Effector memory CD8-positive, alpha-beta T cell (primary cell): ENCODE measurements around the gene MTO1.
"Not testable (repeated sequence)": the region's sequence is repeated elsewhere in the genome, so short reads cannot be mapped to it uniquely, and the experiment has no call there.

Source experiments
- ATAC-seq: fragments of 150-1000 bp; cut with Tn5 transposase; replicated peaks from 2 replicates; pipeline ENCODE4 v1.10.0; 2021; ENCODE audit warnings: mild to moderate bottlenecking, moderate library complexity
- DNase-seq, 3 experiments: peaks; one replicate each; pipeline ENCODE4 v3.0.0; 2021
- H3K27ac Mint-ChIP-seq, 2 donors: one replicate each; pipeline ENCODE4 v1.8.0; 2022; ENCODE audit warnings: mild to moderate bottlenecking in 2 of 2, mixed read lengths in 2 of 2, moderate library complexity in 2 of 2
- H3K27me3 Mint-ChIP-seq, 2 donors: one replicate each; pipeline ENCODE4 v1.8.0; 2022; ENCODE audit warnings: mixed read lengths in 2 of 2
- H3K36me3 Mint-ChIP-seq: one replicate; pipeline ENCODE4 v1.8.0; 2022; ENCODE audit warnings: mild to moderate bottlenecking, moderate library complexity, mixed read lengths; ENCODE audit not compliant: insufficient read depth
- H3K4me1 Mint-ChIP-seq, 2 donors: one replicate each; pipeline ENCODE4 v1.8.0; 2022; ENCODE audit warnings: low read depth in 2 of 2, mixed read lengths in 2 of 2
- H3K4me3 Mint-ChIP-seq, 2 donors: one replicate each; pipeline ENCODE4 v1.8.0; 2022; ENCODE audit warnings: mild to moderate bottlenecking in 2 of 2, mixed read lengths in 2 of 2, moderate library complexity in 2 of 2
- H3K9me3 Mint-ChIP-seq, 2 donors: one replicate each; pipeline ENCODE4 v1.8.0; 2022; ENCODE audit warnings: mixed read lengths in 2 of 2

The MTO1 gene

DNA sequence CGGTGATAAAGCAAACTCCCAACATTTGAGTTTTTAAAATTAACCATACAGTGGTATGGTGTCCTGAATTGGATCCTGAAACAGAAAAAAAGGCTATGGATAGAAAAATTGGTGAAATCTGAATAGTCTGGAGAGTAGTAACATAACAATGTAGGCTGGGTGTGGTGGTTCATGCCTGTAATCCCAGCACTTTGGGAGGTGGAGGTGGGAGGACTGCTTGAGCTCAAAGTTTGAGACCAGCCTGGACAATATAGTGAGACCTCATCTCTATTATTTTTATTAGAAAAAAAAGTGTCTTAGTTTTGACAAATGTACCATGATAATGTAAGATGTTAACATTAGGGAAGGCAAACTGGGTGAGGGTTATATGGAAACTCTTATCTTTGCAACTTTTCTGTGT is 48.3 kb downstream of the MTO1 start:
- peak overlapping the region in 1 of 2 donors; percentile 28 for H3K27ac Mint-ChIP-seq
- no peaks in the 10 kb centered on the region for H3K9me3 Mint-ChIP-seq
- DNase-seq (no peak), ATAC-seq (no peak)
- peaks cover 38% of the 10 kb centered on the region for H3K36me3 Mint-ChIP-seq
- H3K4me3 Mint-ChIP-seq = no peak overlapping the region
- peaks cover 3 to 7% of the 10 kb centered on the region in 2 donors for H3K4me1 Mint-ChIP-seq
- H3K27me3 Mint-ChIP-seq = no peaks in the 10 kb centered on the region

DNA sequence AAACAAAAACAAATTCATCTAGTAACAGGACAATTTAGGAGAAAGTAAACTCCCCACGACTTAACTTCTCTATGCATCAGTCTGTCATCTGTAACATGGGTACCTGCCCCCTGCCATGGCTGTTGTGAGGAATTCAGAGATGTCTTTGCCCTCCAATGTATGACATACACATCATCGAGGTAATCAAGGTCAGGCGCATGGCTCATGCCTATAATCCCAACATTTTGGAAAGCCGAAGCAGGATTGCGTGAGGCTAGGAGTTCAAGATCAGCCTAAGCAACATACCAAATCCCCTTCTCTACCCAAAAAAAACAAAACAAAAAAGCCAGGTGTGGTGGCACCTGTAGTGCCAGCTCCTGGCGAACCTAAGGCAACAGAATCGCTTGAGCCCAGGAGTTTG is 50.3 kb downstream of the MTO1 start:
- no peak for ATAC-seq
- Mint-ChIP-seq H3K36me3 (peaks cover 50% of the 10 kb centered on the region), H3K4me3 (no peak overlapping the region), H3K27me3 (no peaks in the 10 kb centered on the region), H3K9me3 (no peaks in the 10 kb centered on the region), H3K27ac (no peak overlapping the region), H3K4me1 (peaks cover 20 to 26% of the 10 kb centered on the region in 2 donors)
- no peak for DNase-seq

GRCh38 chr6:73513496-73513854 is 51.9 kb downstream of the MTO1 start:
- Mint-ChIP-seq H3K4me3 (no peak overlapping the region), H3K27ac (peak overlapping the region in 1 of 2 donors; percentile 85)

DNA sequence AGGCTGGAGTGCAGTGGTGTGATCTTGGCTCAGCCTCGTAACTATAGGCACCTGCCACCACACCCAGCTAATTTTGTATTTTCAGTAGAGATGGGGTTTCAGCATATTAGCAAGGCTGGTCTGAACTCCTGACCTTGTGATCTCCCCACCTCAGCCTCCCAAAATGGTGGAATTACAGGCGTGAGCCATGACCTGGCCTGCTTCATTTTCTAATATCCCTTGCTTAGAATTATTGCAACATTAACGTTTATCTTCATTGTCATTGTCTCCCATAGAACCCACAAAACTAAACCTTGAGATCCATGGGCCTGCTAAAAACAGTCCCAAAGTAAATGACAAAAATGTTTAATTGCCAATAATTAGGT is 53.2 kb downstream of the MTO1 start:
- peaks cover 38 to 50% of the 10 kb centered on the region in 2 donors for H3K4me1 Mint-ChIP-seq
- DNase-seq = no peak
- peak overlapping the region; percentile 85 for H3K27ac Mint-ChIP-seq
- H3K27me3 Mint-ChIP-seq = no peaks in the 10 kb centered on the region
- no peak for ATAC-seq
- H3K9me3 Mint-ChIP-seq = no peaks in the 10 kb centered on the region
- peaks cover 71% of the 10 kb centered on the region for H3K36me3 Mint-ChIP-seq
- peak overlapping the region; percentile 35 to 96 for H3K4me3 Mint-ChIP-seq

More at GRCh38 chr6:73513496-73513854, 51.9 kb downstream of the MTO1 start:
- no peaks in the 10 kb centered on the region for H3K9me3 Mint-ChIP-seq
- no peak for ATAC-seq
- H3K36me3 Mint-ChIP-seq = peaks cover 62% of the 10 kb centered on the region
- peaks cover 26 to 37% of the 10 kb centered on the region in 2 donors for H3K4me1 Mint-ChIP-seq
- DNase-seq = no peak
- no peaks in the 10 kb centered on the region for H3K27me3 Mint-ChIP-seq

- H3K27ac Mint-ChIP-seq = peak overlapping the region; percentile 85
- peaks cover 42 to 53% of the 10 kb centered on the region in 2 donors for H3K4me1 Mint-ChIP-seq
- H3K9me3 Mint-ChIP-seq = no peaks in the 10 kb centered on the region
- H3K36me3 Mint-ChIP-seq = peaks cover 76% of the 10 kb centered on the region
- no peak for DNase-seq
- peak; percentile 26 for ATAC-seq
- no peaks in the 10 kb centered on the region for H3K27me3 Mint-ChIP-seq
- peak overlapping the region; percentile 41 to 96 for H3K4me3 Mint-ChIP-seq
Measured at GRCh38 chr6:73515204-73515655, 53.7 kb downstream of the MTO1 start.

DNA sequence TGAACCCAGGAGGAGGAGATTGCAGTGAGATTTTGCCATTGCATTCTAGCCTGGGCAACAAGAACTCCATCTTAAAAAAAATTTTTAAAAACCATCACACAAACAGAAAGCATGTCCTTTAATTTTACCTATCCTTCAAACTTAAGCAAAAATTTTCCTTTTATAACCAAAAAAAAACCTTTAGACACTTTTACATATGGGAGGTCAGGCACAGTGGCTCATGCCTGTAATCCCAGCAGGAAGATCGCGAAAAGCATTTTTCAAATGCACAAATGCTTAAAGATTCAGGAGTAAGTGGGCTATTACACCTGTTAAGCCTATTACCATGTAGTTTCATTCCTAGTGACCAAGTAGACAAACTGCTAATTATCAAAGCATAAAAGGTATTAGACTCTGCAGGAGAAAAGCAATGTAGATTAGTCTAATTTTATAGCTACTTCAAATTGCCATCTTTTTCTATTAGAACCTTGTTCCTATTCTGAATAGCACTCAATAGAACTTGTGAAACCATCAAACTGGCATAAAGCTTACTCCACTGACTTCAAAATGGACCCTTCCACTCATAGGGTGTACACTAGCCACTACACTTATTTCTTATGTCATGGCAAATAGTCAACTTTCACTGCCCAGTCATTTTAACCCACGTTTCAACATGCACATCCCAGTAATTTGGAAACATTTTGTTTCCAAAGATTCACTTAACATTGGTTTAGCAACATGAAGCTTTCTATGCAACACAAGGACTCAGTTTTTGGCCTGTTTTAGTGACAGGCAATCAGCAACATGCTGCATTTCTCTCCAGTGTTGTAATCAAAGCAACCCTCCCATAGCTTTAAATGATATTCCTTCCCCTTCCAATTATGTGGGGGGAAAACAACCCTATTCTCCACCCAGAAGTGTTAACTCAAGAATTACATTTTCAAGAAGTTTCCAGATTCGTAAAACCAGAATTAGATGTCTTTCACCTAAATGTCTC is 55.3 kb downstream of the MTO1 start:
- Mint-ChIP-seq H3K9me3 (no peaks in the 10 kb centered on the region), H3K4me1 (peaks cover 46 to 62% of the 10 kb centered on the region in 2 donors), H3K27ac (peak overlapping the region; percentile 72 to 88), H3K36me3 (peaks cover 87% of the 10 kb centered on the region), H3K27me3 (no peaks in the 10 kb centered on the region), H3K4me3 (peak overlapping the region; percentile 41 to 96)
- DNase-seq (no peak), ATAC-seq (no peak)

DNA sequence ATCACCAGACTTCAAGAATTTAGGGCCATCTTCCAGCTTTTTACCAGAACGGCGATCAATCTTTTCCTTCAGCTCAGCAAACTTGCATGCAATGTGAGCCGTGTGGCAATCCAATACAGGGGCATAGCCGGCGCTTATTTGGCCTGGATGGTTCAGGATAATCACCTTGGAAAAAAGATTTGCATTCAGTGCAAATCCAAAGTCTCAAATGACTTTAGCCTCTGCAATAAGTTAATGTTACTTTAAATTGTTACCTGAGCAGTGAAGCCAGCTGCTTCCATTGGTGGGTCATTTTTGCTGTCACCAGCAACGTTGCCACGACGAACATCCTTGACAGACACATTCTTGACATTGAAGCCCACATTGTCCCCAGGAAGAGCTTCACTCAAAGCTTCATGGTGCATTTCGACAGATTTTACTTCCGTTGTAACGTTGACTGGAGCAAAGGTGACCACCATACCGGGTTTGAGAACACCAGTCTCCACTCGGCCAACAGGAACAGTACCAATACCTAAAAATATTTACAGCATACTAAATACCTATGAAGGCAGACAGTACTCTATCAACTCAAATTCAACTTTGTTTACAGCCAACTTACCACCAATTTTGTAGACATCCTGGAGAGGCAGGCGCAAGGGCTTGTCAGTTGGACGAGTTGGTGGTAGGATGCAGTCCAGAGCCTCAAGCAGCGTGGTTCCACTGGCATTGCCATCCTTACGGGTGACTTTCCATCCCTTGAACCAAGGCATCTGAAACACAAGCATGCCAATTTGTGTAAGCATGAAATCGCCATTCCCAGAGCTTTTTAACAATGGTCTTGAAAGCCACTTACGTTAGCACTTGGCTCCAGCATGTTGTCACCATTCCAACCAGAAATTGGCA is 56.8 kb downstream of the MTO1 start:
- H3K4me1 Mint-ChIP-seq = peaks cover 46 to 75% of the 10 kb centered on the region in 2 donors
- peak overlapping the region; percentile 94 to 96 for H3K4me3 Mint-ChIP-seq
- not testable (repeated sequence) for H3K27me3 Mint-ChIP-seq, ATAC-seq, DNase-seq, H3K9me3 Mint-ChIP-seq
- H3K36me3 Mint-ChIP-seq = peaks cover 90% of the 10 kb centered on the region
- H3K27ac Mint-ChIP-seq = peak overlapping the region; percentile 97 to 100

- peak overlapping the region; percentile 97 to 100 for H3K27ac Mint-ChIP-seq
- not testable (repeated sequence) for H3K27me3 Mint-ChIP-seq, H3K9me3 Mint-ChIP-seq, ATAC-seq, DNase-seq
- peak overlapping the region; percentile 94 to 96 for H3K4me3 Mint-ChIP-seq
- H3K36me3 Mint-ChIP-seq = peaks cover 88% of the 10 kb centered on the region
- H3K4me1 Mint-ChIP-seq = peaks cover 51 to 78% of the 10 kb centered on the region in 2 donors
Measured at GRCh38 chr6:73518982-73519881, 57.7 kb downstream of the MTO1 start.

DNA sequence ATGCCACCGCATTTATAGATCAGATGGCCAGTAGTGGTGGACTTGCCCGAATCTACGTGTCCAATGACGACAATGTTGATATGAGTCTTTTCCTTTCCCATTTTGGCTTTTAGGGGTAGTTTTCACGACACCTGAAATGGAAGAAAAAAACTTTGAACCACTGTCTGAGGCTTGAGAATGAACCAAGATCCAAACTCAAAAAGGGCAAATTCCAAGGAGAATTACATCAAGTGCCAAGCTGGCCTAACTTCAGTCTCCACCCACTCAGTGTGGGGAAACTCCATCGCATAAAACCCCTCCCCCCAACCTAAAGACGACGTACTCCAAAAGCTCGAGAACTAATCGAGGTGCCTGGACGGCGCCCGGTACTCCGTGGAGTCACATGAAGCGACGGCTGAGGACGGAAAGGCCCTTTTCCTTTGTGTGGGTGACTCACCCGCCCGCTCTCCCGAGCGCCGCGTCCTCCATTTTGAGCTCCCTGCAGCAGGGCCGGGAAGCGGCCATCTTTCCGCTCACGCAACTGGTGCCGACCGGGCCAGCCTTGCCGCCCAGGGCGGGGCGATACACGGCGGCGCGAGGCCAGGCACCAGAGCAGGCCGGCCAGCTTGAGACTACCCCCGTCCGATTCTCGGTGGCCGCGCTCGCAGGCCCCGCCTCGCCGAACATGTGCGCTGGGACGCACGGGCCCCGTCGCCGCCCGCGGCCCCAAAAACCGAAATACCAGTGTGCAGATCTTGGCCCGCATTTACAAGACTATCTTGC is 58.6 kb downstream of the MTO1 start:
- Mint-ChIP-seq H3K4me3 (peak overlapping the region; percentile 94 to 96), H3K4me1 (peaks cover 47 to 73% of the 10 kb centered on the region in 2 donors), H3K27ac (peak overlapping the region; percentile 97 to 100), H3K9me3 (no peaks in the 10 kb centered on the region), H3K27me3 (no peaks in the 10 kb centered on the region), H3K36me3 (peaks cover 79% of the 10 kb centered on the region)
- ATAC-seq (peak; percentile 26), DNase-seq (peak; percentile 66 to 71 (median 70))

DNA sequence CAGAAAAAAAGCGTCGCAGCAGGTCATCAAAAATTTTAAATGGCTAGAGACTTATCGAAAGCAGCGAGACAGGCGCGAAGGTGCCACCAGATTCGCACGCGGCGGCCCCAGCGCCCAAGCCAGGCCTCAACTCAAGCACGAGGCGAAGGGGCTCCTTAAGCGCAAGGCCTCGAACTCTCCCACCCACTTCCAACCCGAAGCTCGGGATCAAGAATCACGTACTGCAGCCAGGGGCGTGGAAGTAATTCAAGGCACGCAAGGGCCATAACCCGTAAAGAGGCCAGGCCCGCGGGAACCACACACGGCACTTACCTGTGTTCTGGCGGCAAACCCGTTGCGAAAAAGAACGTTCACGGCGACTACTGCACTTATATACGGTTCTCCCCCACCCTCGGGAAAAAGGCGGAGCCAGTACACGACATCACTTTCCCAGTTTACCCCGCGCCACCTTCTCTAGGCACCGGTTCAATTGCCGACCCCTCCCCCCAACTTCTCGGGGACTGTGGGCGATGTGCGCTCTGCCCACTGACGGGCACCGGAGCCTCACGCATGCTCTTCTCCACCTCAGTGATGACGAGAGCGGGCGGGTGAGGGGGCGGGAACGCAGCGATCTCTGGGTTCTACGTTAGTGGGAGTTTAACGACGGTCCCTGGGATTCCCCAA is 59.3 kb downstream of the MTO1 start, which contains the start of gene EEF1A1:
TSS of gene EEF1A1 (minus strand) at position 345 of the 663 bp plus-strand sequence. CDS start 1,006 bp downstream, outside the sequence.
- H3K36me3 Mint-ChIP-seq = peaks cover 72% of the 10 kb centered on the region
- H3K4me1 Mint-ChIP-seq = peaks cover 40 to 66% of the 10 kb centered on the region in 2 donors
- no peaks in the 10 kb centered on the region for H3K9me3 Mint-ChIP-seq
- ATAC-seq (peak; percentile 75), DNase-seq (peak; percentile 98 to 99 (median 98))
- peak within 1 kb of the TSS; percentile 97 to 100 for H3K27ac Mint-ChIP-seq
- H3K4me3 Mint-ChIP-seq = peak within 1 kb of the TSS; percentile 94 to 96
- no peaks in the 10 kb centered on the region for H3K27me3 Mint-ChIP-seq

GRCh38 chr6:73521351-73521985 is 59.9 kb downstream of the MTO1 start:
- Mint-ChIP-seq H3K9me3 (no peaks in the 10 kb centered on the region), H3K27ac (peak overlapping the region; percentile 97 to 100), H3K36me3 (peaks cover 66% of the 10 kb centered on the region), H3K27me3 (no peaks in the 10 kb centered on the region), H3K4me1 (peaks cover 35 to 60% of the 10 kb centered on the region in 2 donors), H3K4me3 (peak overlapping the region; percentile 94 to 96)
- ATAC-seq = peak; percentile 18
- DNase-seq = no peak
